Neural cell (in vitro differentiated cells): ENCODE data around the gene TMEM164. TPM values are rescaled to one million over a fixed set of nuclear protein-coding genes. Genes with fewer than 3 reads are reported as not detected.

ENCODE experiments used
- H2AFZ ChIP-seq: fragments of 200-600, 300-800 bp; sonication (generic), shearing (Covaris generic); 2 replicates; pipeline ENCODE4 v1.6.0; 2014; ENCODE audit warnings: low read depth, mild to moderate bottlenecking, antibody characterized with exemption, low read length, moderate library complexity
- H3F3A ChIP-seq: fragments of 200-600 bp; shearing (Covaris generic); 2 replicates; pipeline ENCODE4 v1.6.1; 2016; ENCODE audit warnings: mild to moderate bottlenecking, moderate library complexity, mixed read lengths, antibody characterized with exemption, low read length; ENCODE audit not compliant: insufficient read depth, poor library complexity, severe bottlenecking
- H3K27ac ChIP-seq: fragments of 200-600, 300-800 bp; sonication (generic), shearing (Covaris generic); 2 replicates; pipeline ENCODE4 v1.5.1; 2014; ENCODE audit warnings: mild to moderate bottlenecking, low read length, moderate library complexity
- H3K27me3 ChIP-seq: fragments of 300-800, 200-600 bp; sonication (generic), shearing (Covaris generic); 2 replicates; pipeline ENCODE4 v1.6.0; 2014; ENCODE audit warnings: mild to moderate bottlenecking, low read depth, low read length, moderate library complexity; ENCODE audit not compliant: insufficient read depth
- H3K36me3 ChIP-seq: fragments of 300-800, 200-600 bp; sonication (generic), shearing (Covaris generic); 2 replicates; pipeline ENCODE4 v1.5.1; 2014; ENCODE audit warnings: mild to moderate bottlenecking, antibody characterized with exemption, low read length, moderate library complexity; ENCODE audit not compliant: insufficient read depth
- H3K4me2 ChIP-seq: fragments of 300-800, 200-600 bp; sonication (generic), shearing (Covaris generic); 2 replicates; pipeline ENCODE4 v1.6.0; 2014; ENCODE audit warnings: mild to moderate bottlenecking, low read length
- H3K4me3 ChIP-seq: fragments of 300-800, 200-600 bp; sonication (generic), shearing (Covaris generic); 2 replicates; pipeline ENCODE4 v1.5.1; 2014; ENCODE audit warnings: mild to moderate bottlenecking, low read length, moderate library complexity
- H3K79me2 ChIP-seq: fragments of 200-600 bp; shearing (Covaris generic); replicated peaks from 2 replicates; pipeline ENCODE4 v1.6.0; 2014; ENCODE audit warnings: mild to moderate bottlenecking, low read length, moderate library complexity; ENCODE audit not compliant: insufficient read depth
- H3K9ac ChIP-seq: fragments of 300-800, 200-600 bp; sonication (generic), shearing (Covaris generic); 2 replicates; pipeline ENCODE4 v1.6.1; 2016; ENCODE audit warnings: mild to moderate bottlenecking, low read length, mixed read lengths
- H3K9me2 ChIP-seq: fragments of 200-600 bp; shearing (Covaris generic); 2 replicates; pipeline ENCODE4 v1.6.1; 2016; ENCODE audit warnings: mild to moderate bottlenecking, low read length, mixed read lengths; ENCODE audit not compliant: insufficient read depth
- H3K9me3 ChIP-seq: fragments of 200-600, 300-800 bp; sonication (generic), shearing (Covaris generic); 2 replicates; pipeline ENCODE4 v1.6.1; 2016; ENCODE audit warnings: mild to moderate bottlenecking, mixed run types, low read length, moderate library complexity, mixed read lengths
- H4K20me1 ChIP-seq: fragments of 200-600 bp; shearing (Covaris generic); 2 replicates; pipeline ENCODE4 v1.6.1; 2016; ENCODE audit warnings: mild to moderate bottlenecking, mixed run types; ENCODE audit not compliant: insufficient read depth
- CTCF ChIP-seq: fragments of 450-650 bp; IDR thresholded peaks from 2 replicates; pipeline ENCODE4 v1.5.1; 2014; ENCODE audit warnings: antibody characterized with exemption, mild to moderate bottlenecking, moderate library complexity; ENCODE audit not compliant: poor library complexity, severe bottlenecking
- EP300 ChIP-seq: fragments of 450-650 bp; conservative IDR thresholded peaks from 2 replicates; pipeline ENCODE4 v1.6.1; 2014; ENCODE audit warnings: antibody characterized with exemption, mild to moderate bottlenecking, moderate library complexity; ENCODE audit not compliant: poor library complexity, severe bottlenecking
- EZH2 ChIP-seq: fragments of 200-600, 300-800 bp; shearing (Covaris generic), sonication (generic); IDR thresholded peaks from 2 replicates; pipeline ENCODE4 v1.6.1; 2014; ENCODE audit warnings: antibody characterized with exemption, low read length, borderline replicate concordance, mild to moderate bottlenecking; ENCODE audit not compliant: insufficient read depth, poor library complexity, severe bottlenecking
- MXI1 ChIP-seq: fragments of 450-650 bp; conservative IDR thresholded peaks from 2 replicates; pipeline ENCODE4 v1.6.1; 2014; ENCODE audit warnings: antibody characterized with exemption, mild to moderate bottlenecking; ENCODE audit not compliant: poor library complexity, severe bottlenecking
- POLR2AphosphoS5 ChIP-seq: IDR thresholded peaks from 2 replicates; pipeline ENCODE4 v1.6.1; 2012
- RAD21 ChIP-seq: fragments of 450-650 bp; conservative IDR thresholded peaks from 2 replicates; pipeline ENCODE4 v1.6.1; 2014; ENCODE audit warnings: antibody characterized with exemption, mild to moderate bottlenecking, moderate library complexity
- SMC3 ChIP-seq: fragments of 450-650 bp; conservative IDR thresholded peaks from 2 replicates; pipeline ENCODE4 v1.6.1; 2014; ENCODE audit warnings: antibody characterized with exemption, mild to moderate bottlenecking, moderate library complexity; ENCODE audit not compliant: poor library complexity
- TAF1 ChIP-seq: IDR thresholded peaks from 2 replicates; pipeline ENCODE4 v1.6.1; 2012; ENCODE audit warnings: low read depth
- polyA plus RNA-seq: library from polyadenylated mRNA; depleted of rRNA; stranded (reverse); fragments of >200 nt; gene quantifications from 2 replicates; pipeline ENCODE4 v1.2.3, GENCODE V29; 2014
- TF ChIP-seq, protein P1 (sequence below): IDR thresholded peaks from 2 replicates; pipeline ENCODE4 v1.6.1; 2012; ENCODE audit warnings: borderline replicate concordance

The TMEM164 gene
- polyA plus RNA-seq, 1 donor from 2014 or later: 52.8 TPM

DNA sequence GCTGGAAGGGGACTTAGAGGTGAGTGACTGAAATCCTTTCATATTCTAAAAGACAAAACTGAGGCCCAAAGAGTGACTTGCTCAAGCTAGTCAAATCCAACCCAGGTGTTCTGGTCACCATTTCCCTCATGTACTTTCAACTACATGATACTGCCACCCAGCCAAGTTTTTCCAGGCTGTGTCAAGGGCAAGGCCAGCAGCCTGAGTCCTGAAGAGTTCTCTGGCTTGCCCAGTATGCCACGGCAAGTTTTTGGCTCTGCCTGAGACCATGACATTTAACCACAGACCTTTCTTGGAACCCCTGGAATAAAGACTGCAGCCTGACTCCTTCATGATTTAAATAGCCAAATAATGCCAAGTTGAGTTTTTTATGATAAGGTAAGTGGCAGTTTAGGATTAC is 10.7 kb upstream of the TMEM164 start:
- Histone ChIP-seq H3K9me3 (no peaks in the 10 kb centered on the region), H4K20me1 (no peaks in the 10 kb centered on the region), H3K27ac (no peak overlapping the region), H3K27me3 (no peaks in the 10 kb centered on the region), H3K36me3 (no peaks in the 10 kb centered on the region), H3K4me2 (no peak overlapping the region), H3K4me3 (no peak overlapping the region), H3K79me2 (no peaks in the 10 kb centered on the region), H3K9me2 (no peaks in the 10 kb centered on the region), H3F3A (no peaks in the 10 kb centered on the region), H3K9ac (no peak overlapping the region), H2AFZ (no peak overlapping the region)
- TF ChIP-seq MXI1: no peak
- TF ChIP-seq POLR2AphosphoS5: no peak
- no peak for TF ChIP-seq EP300
- TF ChIP-seq, protein P1, sequence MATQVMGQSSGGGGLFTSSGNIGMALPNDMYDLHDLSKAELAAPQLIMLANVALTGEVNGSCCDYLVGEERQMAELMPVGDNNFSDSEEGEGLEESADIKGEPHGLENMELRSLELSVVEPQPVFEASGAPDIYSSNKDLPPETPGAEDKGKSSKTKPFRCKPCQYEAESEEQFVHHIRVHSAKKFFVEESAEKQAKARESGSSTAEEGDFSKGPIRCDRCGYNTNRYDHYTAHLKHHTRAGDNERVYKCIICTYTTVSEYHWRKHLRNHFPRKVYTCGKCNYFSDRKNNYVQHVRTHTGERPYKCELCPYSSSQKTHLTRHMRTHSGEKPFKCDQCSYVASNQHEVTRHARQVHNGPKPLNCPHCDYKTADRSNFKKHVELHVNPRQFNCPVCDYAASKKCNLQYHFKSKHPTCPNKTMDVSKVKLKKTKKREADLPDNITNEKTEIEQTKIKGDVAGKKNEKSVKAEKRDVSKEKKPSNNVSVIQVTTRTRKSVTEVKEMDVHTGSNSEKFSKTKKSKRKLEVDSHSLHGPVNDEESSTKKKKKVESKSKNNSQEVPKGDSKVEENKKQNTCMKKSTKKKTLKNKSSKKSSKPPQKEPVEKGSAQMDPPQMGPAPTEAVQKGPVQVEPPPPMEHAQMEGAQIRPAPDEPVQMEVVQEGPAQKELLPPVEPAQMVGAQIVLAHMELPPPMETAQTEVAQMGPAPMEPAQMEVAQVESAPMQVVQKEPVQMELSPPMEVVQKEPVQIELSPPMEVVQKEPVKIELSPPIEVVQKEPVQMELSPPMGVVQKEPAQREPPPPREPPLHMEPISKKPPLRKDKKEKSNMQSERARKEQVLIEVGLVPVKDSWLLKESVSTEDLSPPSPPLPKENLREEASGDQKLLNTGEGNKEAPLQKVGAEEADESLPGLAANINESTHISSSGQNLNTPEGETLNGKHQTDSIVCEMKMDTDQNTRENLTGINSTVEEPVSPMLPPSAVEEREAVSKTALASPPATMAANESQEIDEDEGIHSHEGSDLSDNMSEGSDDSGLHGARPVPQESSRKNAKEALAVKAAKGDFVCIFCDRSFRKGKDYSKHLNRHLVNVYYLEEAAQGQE: no peak
- TF ChIP-seq RAD21: no peak
- TF ChIP-seq SMC3: no peak
- TF ChIP-seq TAF1: no peak
- TF ChIP-seq EZH2: no peak
- TF ChIP-seq CTCF: no peak

- Histone ChIP-seq H3K4me3 (no peak overlapping the region), H3K9me3 (no peaks in the 10 kb centered on the region), H3F3A (no peaks in the 10 kb centered on the region), H3K4me2 (no peak overlapping the region), H2AFZ (no peak overlapping the region), H3K9ac (no peak overlapping the region), H3K27ac (no peak overlapping the region), H4K20me1 (no peaks in the 10 kb centered on the region), H3K79me2 (no peaks in the 10 kb centered on the region), H3K27me3 (no peaks in the 10 kb centered on the region), H3K9me2 (no peaks in the 10 kb centered on the region), H3K36me3 (no peaks in the 10 kb centered on the region)
- TF ChIP-seq EZH2 (no peak), TAF1 (no peak), POLR2AphosphoS5 (no peak), CTCF (no peak), SMC3 (no peak), EP300 (no peak)
These were observed 7.8 kb upstream of the TMEM164 start for GRCh38 chrX:109995155-109995554.
